Large intestine (tissue), 3 donors: ENCODE results near the gene EDAR. TPM values are rescaled to one million over a fixed set of nuclear protein-coding genes. Genes with fewer than 3 reads are reported as not detected.

ENCODE experiments used
- DNase-seq, 2 donors: peaks; one replicate each; pipeline versions ENCODE4 v3.0.0 to v3.0.0-alpha.2; 2013
- H3K27ac ChIP-seq: one replicate; pipeline ENCODE4 v1.5.1; 2013; ENCODE audit warnings: low read length
- H3K27me3 ChIP-seq: 2 replicates; pipeline ENCODE4 v1.6.1; 2013; ENCODE audit warnings: low read length; ENCODE audit not compliant: control insufficient read depth, insufficient read depth
- H3K36me3 ChIP-seq: 2 replicates; pipeline ENCODE4 v1.6.1; 2013; ENCODE audit warnings: low read length; ENCODE audit not compliant: control insufficient read depth, insufficient read depth
- H3K4me1 ChIP-seq: one replicate; pipeline ENCODE4 v1.6.1; 2013; ENCODE audit warnings: low read length; ENCODE audit not compliant: control insufficient read depth, insufficient read depth
- H3K4me3 ChIP-seq: one replicate; pipeline ENCODE4 v1.5.1; 2013; ENCODE audit warnings: low read length
- H3K9me3 ChIP-seq: one replicate; pipeline ENCODE4 v1.6.1; 2013; ENCODE audit warnings: mild to moderate bottlenecking, low read depth, low read length, moderate library complexity; ENCODE audit not compliant: control insufficient read depth
- WGBS: methylation state at CpG from one replicate; pipeline ENCODE4 v1.1.5; 2013; ENCODE audit warnings: low lambda C conversion rate; ENCODE audit not compliant: insufficient coverage; 5-methylcytosine and 5-hydroxymethylcytosine counted together
- polyA plus RNA-seq: library from polyadenylated mRNA; unstranded; fragments of 120-200 nt; gene quantifications from one replicate; pipeline ENCODE4 v1.2.1, GENCODE V29; 2013

The EDAR gene
- polyA plus RNA-seq, 1 donor: 2.0 TPM

- H3K27me3 ChIP-seq: no peaks in the 10 kb centered on the region
- no peak overlapping the region for H3K4me3 ChIP-seq
- no peaks in the 10 kb centered on the region for H3K36me3 ChIP-seq
- H3K4me1 ChIP-seq: peaks cover 6% of the 10 kb centered on the region
- H3K27ac ChIP-seq: no peak overlapping the region
- no peak for DNase-seq
- WGBS: no CpG with 5 or more reads among the region's 6 CpGs
- H3K9me3 ChIP-seq: peaks cover 2% of the 10 kb centered on the region
Observed at GRCh38 chr2:108969856-108970255, 19.2 kb downstream of the EDAR start.

- Histone ChIP-seq H3K27ac (no peak overlapping the region), H3K9me3 (peaks cover 2% of the 10 kb centered on the region), H3K4me3 (no peak overlapping the region), H3K27me3 (peaks cover 3% of the 10 kb centered on the region), H3K36me3 (no peaks in the 10 kb centered on the region), H3K4me1 (peaks cover 6% of the 10 kb centered on the region)
- peak in 1 of 2 donors; percentile 63 for DNase-seq
- WGBS: no CpG with 5 or more reads among the region's 4 CpGs
Observed at GRCh38 chr2:108968619-108969018, 20.4 kb downstream of the EDAR start.

GRCh38 chr2:108967757-108968156, 21.3 kb downstream of the EDAR start:
- Histone ChIP-seq H3K4me3 (no peak overlapping the region), H3K36me3 (no peaks in the 10 kb centered on the region), H3K4me1 (peaks cover 6% of the 10 kb centered on the region), H3K27ac (no peak overlapping the region), H3K9me3 (peaks cover 2% of the 10 kb centered on the region), H3K27me3 (peaks cover 3% of the 10 kb centered on the region)
- DNase-seq: no peak
- no CpG with 5 or more reads among the region's 7 CpGs for WGBS

- Histone ChIP-seq H3K27ac (no peak overlapping the region), H3K9me3 (no peaks in the 10 kb centered on the region), H3K4me3 (no peak overlapping the region), H3K4me1 (peaks cover 6% of the 10 kb centered on the region), H3K36me3 (no peaks in the 10 kb centered on the region), H3K27me3 (peaks cover 3% of the 10 kb centered on the region)
- DNase-seq: peak in 1 of 2 donors; percentile 38
- WGBS: no CpG with 5 or more reads among the region's 3 CpGs
Observed at GRCh38 chr2:108965540-108966289, 23.3 kb downstream of the EDAR start.

- no peak overlapping the region for H3K4me3 ChIP-seq
- H3K27ac ChIP-seq: no peak overlapping the region
- no peaks in the 10 kb centered on the region for H3K36me3 ChIP-seq
- H3K27me3 ChIP-seq: peaks cover 3% of the 10 kb centered on the region
- WGBS: no CpG with 5 or more reads among the region's 8 CpGs
- H3K9me3 ChIP-seq: no peaks in the 10 kb centered on the region
- H3K4me1 ChIP-seq: peaks cover 16% of the 10 kb centered on the region
- DNase-seq: no peak
Observed at GRCh38 chr2:108963057-108963456, 26.0 kb downstream of the EDAR start.

GRCh38 chr2:108961796-108962195, 27.2 kb downstream of the EDAR start:
- Histone ChIP-seq H3K4me1 (peaks cover 24% of the 10 kb centered on the region), H3K9me3 (no peaks in the 10 kb centered on the region), H3K36me3 (no peaks in the 10 kb centered on the region), H3K4me3 (no peak overlapping the region), H3K27me3 (peaks cover 3% of the 10 kb centered on the region), H3K27ac (no peak overlapping the region)
- no peak for DNase-seq
- 100% methylated on average over 1 of the region's 4 CpGs for WGBS

- WGBS: no CpG with 5 or more reads among the region's 5 CpGs
- Histone ChIP-seq H3K27ac (no peak overlapping the region), H3K27me3 (peaks cover 3% of the 10 kb centered on the region), H3K4me1 (peaks cover 18% of the 10 kb centered on the region), H3K4me3 (no peak overlapping the region), H3K36me3 (no peaks in the 10 kb centered on the region), H3K9me3 (no peaks in the 10 kb centered on the region)
- DNase-seq: no peak
Observed at GRCh38 chr2:108960006-108960405, 29.0 kb downstream of the EDAR start.

- H3K27me3 ChIP-seq: peaks cover 3% of the 10 kb centered on the region
- WGBS: no CpG with 5 or more reads among the region's 7 CpGs
- no peaks in the 10 kb centered on the region for H3K9me3 ChIP-seq
- H3K36me3 ChIP-seq: no peaks in the 10 kb centered on the region
- DNase-seq: no peak
- H3K27ac ChIP-seq: no peak overlapping the region
- H3K4me1 ChIP-seq: peaks cover 18% of the 10 kb centered on the region
- H3K4me3 ChIP-seq: no peak overlapping the region
Observed at GRCh38 chr2:108959401-108959800, 29.6 kb downstream of the EDAR start.

- no peak overlapping the region for H3K4me3 ChIP-seq
- H3K27ac ChIP-seq: no peak overlapping the region
- peaks cover 18% of the 10 kb centered on the region for H3K4me1 ChIP-seq
- H3K9me3 ChIP-seq: no peaks in the 10 kb centered on the region
- no peak for DNase-seq
- no CpG with 5 or more reads among the region's 7 CpGs for WGBS
- no peaks in the 10 kb centered on the region for H3K27me3 ChIP-seq
- H3K36me3 ChIP-seq: no peaks in the 10 kb centered on the region
Observed at GRCh38 chr2:108958632-108959341, 30.2 kb downstream of the EDAR start.

GRCh38 chr2:108958002-108958401, 31.0 kb downstream of the EDAR start:
- Histone ChIP-seq H3K4me1 (peaks cover 18% of the 10 kb centered on the region), H3K4me3 (no peak overlapping the region), H3K36me3 (no peaks in the 10 kb centered on the region), H3K27ac (no peak overlapping the region), H3K27me3 (no peaks in the 10 kb centered on the region), H3K9me3 (no peaks in the 10 kb centered on the region)
- WGBS: no CpG with 5 or more reads among the region's 8 CpGs
- DNase-seq: peak in 1 of 2 donors; percentile 58
